GM18519 (cell line): ENCODE measurements around the gene SEMA4C.
A peak's percentile ranks its signal among the peaks of the same experiment; 100 is the strongest.

Source experiments
- ATAC-seq: cut with Tn5 transposase; IDR thresholded peaks from one replicate; pipeline ENCODE4 v1.9.1; 2021; ENCODE audit warnings: mild to moderate bottlenecking, moderate library complexity; ENCODE audit not compliant: unreplicated experiment, low FRiP score

SEMA4C gene

DNA sequence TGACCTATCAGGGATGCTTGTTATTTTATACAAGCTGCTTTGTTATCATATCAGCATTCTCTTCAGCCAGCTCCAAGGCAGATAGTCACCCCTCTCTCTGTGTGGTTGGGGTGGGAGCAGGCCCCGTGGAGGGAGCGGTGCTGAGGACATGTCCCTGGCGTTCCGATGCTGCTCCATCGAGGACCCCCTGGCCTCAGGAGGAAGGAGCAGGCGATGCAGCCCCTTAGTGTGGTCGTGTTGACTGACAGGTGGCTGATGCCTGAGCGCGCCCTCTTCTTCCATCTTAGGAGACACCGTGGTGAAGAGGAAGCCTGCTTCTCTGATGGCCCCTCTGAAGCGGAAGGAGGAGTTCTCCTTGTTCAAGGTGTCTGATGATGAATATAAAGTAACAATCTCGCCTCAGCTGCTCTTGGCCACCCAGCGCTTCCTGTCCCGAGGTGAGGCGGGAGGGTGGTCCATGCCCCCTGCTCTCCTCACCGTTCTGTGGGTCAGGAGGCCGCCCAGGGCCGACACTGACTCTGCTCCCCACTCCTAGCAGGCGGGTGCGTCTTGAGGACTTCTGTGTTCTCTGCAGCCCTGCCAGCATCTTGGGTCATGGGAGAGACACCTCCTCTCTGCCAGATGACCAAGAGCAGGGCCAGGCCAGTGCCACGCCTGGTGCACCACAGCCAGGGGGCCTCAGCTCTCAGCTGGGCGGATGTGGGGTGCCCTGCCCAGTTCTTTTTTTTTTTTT lies 43.2 kb downstream of the SEMA4C start:
- no peak for ATAC-seq

DNA sequence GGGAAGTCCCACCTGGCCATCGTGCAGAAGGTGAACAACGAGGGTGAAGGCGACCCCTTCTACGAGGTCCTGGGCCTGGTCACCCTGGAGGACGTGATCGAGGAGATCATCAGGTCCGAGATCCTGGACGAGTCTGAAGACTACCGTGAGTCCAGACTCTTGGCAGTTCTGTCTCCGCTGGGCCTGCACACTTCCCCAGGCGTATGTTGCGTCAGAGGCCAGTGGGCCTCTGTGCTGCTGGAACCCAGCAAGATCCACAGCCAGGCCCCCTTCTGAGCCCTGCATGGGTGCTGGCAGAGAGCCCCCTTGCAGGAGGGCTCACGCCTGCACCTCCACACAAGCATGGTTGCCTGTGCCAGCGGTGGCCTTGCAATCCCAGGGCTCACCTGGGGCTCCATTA lies 44.8 kb downstream of the SEMA4C start:
- no peak for ATAC-seq

DNA sequence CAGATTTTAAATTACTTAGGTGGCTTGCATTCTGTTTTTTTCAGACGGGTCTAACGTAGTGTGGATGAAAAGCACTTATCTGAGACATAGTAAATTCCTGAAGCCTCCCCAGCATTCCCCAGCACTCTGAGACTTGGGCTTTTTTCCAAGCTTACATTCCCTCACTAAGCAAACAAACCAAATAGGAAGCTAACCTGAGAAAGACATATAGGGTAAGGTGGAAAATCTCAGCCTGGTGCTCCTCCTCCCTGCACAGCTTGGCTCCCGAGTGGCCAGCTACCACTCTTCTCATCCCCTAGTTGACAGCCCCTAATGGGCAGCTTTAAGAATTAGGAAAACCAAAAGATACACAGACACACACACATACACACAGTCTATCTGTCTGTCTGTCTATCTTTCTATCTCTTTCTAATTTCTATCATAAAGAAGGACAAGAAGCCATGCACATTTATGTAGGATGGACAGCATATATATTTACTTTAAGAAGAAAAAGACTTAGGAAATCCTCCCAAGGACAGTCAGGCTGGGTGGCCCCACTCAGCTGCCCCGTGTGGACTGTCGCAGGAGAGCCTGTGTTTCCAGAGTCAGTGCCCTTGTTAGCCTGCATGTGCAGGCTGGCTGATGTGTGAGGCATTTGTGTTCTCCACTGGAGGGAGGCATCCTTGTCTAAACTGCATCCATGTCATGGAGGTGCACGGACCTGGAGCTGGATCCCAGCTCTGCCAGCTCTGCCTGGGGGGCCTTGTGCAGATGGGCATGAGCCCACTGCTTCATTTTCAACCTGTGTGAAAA lies 45.6 kb downstream of the SEMA4C start:
- ATAC-seq: no peak

DNA sequence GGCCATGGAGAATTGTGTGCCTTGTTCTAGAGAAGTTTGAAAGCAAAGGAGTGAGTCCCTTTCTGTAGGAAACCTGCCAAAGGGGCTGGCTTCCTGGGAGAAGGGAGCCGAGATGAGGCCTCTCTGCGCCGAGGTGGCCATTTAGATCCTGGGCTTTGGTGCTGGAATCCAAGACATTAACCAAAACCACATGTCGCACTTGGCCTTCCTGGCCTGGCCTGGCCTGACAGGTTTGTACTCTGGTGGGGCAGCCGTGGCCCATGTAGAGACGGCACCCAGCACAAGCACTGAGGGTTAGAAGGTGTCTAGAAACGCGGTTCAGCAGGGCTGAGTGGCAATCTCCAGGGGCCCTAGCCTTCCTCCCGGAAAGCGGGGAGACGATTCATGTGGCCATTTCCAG lies 46.7 kb downstream of the SEMA4C start:
- no peak for ATAC-seq

DNA sequence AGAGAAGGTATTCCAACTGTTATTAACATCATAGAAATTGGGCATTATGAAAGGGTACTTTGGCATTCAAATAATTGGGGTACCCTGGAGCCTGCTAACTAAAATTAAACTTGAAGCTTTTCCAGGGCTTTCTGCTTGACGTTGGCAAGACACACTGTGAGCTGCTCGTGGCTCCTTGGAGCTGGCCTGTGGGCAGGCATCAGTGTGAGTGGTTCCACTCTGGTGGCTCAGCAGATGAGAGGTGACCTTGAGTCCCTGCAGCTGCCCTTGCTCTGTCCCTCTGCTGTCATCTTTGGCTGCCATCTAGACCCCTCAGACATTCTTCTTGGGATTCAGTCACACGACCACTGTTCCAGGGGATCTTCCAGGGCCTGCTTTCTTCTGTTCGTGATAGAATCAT lies 47.1 kb downstream of the SEMA4C start:
- no peak for ATAC-seq

DNA sequence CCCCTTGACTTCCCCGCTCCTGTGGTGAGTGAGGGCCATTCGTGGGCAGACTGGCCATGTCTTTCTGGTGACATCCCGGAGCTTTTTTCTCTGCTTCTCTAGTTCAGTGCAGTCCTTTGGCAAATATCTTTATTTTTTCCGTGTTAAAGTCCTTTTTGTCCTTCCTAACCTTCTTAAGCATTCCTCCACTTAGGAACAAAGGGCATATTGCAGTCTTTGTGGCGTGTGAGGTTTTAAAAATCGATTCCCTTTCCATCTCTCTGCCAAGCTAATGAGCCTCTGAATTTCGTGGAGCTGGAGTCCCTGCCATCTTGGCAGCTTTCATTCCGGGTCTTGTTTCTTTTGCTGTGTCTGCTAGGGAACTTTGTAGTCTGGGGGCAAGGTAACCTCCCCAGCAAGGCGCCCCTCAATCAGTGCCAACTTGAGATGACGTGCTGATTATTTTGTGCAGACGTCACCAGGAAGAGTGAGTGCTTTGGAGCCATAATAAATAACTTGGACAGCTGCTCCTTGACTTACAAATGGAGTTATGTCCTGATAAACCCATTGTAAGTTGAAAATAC lies 48.7 kb downstream of the SEMA4C start:
- ATAC-seq: no peak

DNA sequence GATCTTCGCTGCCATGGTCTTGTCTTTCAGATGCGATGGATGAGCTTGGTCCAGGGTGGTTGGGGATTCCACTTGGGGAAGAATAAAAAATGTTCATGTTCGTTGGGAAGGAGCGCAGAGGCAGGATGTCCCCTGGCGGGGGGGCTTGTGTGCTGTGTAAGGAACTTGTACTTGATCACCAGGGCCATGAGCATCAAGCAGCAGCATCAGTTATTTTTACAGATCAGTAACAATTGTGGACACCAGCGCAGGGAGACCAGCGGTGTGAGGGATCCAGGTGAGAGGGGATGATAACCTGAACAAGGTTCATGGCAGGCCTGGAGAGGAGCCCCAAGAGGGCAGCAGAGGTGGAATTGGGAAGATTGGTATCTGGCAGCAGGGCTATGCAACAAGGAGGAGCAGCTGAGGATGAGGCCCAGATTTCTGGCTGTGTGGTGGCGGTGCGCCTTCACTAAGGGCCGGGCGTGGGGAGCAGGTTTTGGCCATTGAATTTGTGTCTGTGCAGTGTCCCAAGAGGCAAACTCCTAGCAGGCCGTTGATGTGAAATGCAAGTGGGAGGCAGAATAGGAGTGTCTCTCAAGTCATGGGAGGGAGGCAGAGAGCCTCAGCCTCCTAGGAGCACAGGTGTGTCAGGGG lies 49.9 kb downstream of the SEMA4C start:
- no peak for ATAC-seq

DNA sequence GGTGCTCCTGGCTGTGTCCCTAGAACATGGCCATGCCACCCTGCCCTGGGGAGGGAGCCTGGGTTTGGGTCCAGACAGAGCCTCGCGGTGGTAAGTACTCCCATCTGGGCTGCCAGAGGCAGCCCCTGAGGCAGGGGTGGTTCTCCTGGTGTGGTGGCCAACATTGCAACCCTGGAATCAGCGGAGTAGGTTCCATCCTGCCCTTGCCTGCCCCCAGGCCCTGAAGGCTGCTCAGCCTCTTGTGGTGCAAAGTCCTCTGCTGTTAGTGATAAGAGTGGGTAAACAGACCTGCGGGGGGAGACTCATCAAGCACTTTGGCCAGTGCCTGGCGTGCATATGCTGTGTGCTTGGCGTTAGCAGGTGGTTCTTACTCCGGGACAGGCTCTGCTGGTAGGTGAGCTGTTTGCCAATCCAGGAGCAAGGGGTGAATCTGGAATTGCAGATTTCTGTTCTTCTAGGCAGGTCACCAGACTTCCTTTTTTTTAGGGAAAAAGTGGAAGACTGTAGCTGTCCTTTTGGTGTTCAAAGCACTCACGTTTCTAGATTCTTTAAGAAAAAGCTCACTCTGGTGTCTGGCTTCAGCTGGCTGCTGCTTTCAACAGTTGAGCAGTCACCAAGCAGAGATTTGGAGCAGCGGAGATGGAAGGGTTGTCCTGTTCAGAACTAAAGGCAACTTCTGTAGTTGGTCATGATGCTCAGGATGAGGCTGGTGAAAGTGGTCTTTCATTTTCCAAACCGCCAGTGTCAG lies 50.6 kb downstream of the SEMA4C start:
- no peak for ATAC-seq

DNA sequence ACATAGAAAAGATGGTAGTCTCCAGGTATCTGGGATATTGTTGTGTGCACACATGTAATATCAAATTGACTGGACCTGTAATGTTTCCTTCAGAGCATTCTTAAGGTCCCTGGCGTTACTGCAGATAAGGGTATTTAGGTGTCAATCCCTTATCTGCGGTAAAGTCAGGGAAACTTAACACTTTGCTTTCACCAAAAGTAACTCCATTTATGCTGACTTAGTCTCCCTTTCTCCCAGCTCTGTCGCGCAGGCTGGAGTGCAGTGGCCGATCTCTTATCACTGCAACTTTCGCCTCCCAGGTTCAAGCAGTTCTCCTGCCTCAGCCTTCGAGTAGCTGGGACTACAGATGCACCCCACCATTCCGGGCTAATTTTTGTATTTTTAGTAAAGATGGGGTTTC lies 52.0 kb downstream of the SEMA4C start:
- ATAC-seq: no peak

DNA sequence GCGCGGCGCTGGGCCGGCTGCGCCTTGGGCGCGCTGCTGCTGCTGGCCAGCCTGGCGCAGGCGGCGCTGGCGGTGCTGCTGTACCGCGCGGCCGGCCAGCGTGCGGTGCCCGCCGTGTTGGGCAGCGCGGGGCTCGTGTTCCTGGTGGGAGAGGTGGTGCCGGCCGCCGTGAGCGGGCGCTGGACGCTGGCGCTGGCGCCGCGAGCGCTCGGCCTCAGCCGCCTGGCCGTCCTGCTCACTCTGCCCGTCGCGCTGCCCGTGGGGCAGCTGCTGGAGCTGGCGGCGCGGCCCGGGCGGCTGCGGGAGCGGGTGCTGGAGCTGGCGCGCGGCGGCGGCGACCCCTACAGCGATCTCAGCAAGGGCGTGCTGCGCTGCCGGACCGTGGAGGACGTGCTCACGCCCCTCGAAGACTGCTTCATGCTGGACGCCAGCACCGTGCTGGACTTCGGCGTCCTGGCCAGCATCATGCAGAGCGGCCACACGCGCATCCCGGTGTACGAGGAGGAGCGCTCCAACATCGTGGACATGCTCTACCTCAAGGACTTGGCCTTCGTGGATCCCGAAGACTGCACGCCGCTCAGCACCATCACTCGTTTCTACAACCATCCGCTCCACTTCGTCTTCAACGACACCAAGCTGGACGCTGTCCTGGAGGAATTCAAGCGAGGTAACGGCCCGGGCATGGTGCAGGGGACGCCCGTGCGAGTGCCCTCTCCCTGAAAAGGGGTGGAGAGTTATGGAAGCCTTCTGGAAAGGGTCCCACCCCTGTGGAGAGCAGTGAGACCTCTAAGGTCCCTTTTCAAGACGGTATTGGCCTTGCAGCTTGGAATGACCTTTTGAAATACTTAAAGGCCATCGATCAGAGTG lies 52.8 kb downstream of the SEMA4C start:
- ATAC-seq: no peak

DNA sequence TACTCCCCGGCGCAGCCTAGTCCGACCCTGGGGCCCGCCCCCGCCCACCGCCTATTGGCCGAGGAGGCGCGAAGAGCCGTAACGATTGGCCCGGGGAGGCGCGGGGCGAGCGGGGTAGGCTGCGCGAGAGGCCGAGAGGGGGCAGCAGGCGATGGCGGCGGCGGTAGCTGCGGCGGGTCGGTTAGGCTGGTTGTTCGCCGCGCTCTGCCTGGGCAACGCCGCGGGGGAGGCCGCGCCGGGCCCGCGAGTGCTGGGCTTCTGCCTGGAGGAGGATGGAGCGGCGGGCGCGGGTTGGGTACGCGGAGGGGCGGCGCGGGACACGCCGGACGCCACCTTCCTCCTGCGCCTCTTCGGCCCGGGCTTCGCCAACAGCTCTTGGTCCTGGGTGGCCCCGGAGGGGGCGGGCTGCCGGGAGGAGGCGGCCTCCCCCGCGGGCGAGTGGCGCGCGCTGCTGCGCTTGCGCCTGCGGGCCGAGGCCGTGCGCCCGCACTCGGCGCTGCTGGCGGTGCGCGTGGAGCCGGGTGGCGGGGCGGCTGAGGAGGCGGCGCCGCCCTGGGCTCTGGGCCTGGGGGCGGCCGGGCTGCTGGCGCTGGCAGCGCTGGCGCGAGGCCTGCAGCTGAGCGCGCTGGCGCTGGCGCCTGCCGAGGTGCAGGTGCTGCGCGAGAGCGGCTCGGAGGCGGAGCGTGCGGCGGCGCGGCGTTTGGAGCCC lies 53.6 kb downstream of the SEMA4C start, which contains the start of gene CNNM3:
Gene CNNM3, plus strand, starts transcription at position 142 of the 709 bp plus-strand sequence. Its CDS starts 10 bp downstream, at position 152.
- ATAC-seq: peak; percentile 61

DNA sequence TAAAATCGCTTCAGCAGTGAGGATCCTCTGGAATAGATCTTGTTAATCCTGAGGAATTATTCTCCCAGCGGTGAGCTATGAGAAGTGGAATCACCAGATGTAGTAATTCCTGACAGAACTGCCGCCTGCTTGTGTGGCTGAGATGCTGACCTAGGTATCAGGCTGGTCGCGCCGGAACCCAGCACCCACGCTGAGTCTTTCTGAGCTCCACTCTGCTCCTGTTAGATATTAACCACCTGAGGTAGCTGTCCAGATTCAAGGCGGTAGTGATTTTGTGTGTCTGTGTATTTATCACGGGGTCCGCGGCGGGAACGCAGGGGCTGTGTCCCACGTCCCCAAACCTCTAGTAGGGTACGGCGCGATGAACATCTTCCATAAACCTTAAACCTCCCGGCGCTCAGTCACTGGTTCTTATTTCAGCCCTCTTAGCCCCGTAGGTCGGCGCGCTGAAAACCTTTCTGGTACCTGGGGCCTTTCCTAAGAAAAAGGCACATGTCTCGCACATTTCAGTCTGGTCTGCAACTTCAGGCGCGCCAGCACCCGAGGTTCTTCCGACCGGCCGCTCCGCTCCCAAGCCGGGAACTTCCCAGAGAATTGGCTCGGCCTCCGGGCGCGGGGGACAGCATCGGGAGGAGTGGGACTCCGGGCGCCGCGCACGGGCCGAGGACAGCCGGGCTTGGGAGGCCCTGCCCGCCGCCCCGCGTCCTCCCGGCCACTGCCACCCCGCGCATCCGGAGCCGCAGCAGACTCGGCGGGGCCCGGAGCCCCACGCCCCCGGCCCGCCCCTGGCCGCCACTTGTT lies 54.4 kb downstream of the SEMA4C start:
- no peak for ATAC-seq

DNA sequence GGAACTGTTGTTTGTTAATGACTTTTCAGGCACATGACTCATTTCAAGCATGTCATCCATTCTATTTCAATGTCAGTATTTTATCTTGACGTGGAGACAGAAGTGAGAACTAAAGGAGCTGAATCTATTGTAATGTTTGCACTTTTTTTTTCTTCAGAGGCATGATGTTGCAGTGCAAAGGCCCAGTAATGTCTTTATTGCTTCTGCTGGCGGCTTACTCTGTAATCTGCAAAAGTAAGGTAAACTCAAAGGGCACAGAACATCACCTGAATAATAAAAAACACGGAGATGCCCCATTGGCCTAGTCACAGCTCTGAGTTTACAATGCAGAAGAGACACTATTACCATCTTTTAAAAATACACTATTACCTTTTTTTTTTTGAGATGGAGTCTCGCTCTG lies 56.2 kb downstream of the SEMA4C start:
- ATAC-seq: no peak

DNA sequence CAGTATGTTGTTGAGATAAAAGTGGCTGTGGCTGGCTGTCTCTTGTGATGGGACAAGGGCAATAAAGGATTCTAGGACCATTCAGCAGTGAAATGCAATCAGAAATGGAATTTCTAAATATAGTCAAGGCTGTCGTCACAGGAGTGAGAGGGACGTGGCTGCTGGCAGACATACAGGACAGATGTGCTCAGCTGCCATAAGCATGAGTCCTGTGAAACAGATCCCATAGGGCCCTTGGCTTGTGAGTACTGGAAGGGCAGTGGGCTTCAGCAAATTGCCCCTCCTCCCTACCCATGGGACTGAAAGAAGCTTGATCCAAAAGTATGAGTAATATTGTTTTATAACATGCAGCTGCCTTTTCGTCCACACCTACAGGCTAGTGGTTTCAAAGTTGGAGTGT lies 58.0 kb downstream of the SEMA4C start:
- no peak for ATAC-seq

DNA sequence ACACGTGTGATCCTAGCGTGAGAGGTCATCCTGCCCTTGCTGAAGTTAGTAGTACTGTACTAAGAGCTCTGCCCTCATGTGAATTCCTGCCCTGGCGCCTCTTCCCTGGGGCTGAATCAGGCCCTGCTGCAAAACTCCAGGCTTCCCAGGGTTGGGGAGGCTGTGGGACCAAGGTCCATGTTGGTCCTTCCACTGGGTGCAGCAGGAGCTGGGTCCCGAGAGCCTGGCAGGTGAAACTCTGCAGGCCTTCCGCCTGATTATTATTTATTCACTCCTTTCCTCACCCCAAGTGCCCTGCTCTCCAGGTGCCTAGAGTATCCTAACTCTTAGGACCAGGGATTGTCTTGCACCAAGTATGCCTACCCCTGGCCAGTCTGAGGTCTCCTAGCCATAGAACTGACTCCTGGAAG lies 59.1 kb downstream of the SEMA4C start:
- ATAC-seq: no peak

DNA sequence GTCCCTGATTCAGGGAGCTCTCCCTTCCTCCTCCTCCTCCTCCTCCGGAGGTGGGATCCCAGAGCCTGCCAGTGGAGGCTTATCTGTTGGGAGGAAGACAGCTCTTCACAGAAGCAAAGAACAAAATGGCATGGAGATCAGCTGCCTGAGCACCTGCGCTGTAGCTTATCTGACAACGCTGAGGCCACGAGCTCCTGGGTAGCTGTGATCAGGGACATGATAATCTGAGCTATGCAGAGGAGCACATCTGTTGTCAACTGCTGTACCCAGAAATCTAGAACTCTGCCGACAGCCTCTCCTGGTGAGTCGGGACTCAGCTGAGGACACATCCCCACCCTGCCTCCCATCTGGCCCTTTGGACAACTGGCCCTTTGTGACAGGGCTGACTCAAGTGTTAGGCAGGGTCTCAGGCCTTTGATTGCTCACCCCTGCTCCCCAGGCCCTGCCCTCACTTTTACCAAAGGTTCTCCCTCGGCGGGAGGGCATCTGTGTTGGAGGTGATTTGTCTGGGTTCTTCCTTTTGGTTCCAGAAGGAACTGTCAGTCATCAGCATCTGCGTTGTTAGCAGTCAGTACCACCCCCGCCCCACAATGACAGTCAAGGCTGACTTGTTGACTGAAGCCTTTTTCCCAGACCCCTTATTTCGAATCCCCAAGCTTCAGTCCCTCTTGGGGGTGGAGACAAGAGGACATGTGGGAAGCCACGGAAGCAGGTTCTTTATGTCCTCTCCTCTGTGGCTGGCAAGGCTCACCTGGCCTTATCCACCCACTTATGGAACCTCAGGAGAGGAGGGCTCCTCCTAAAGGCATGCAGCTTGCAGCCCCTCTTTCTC lies 59.7 kb downstream of the SEMA4C start:
- ATAC-seq: no peak
